Fibroblast of peridontal ligament (primary cell): Measurements from ENCODE around the gene FADS2.
A peak's percentile ranks its signal among the peaks of the same experiment; 100 is the strongest.

Experiments
- DNase-seq: peaks from one replicate; pipeline ENCODE4 v3.0.0-alpha.2; 2010; ENCODE audit errors: extremely low read depth

The FADS2 gene

GRCh38 chr11:61887839-61888494 is 59.9 kb downstream of the FADS2 start:
- DNase-seq: peak; percentile 85

- DNase-seq: no peak
These were observed 60.5 kb downstream of the FADS2 start for GRCh38 chr11:61888590-61888989.

GRCh38 chr11:61889831-61890230 is 61.7 kb downstream of the FADS2 start:
- no peak for DNase-seq

GRCh38 chr11:61890529-61891330 is 62.6 kb downstream of the FADS2 start:
- peak; percentile 55 for DNase-seq

GRCh38 chr11:61891331-61892084 is 63.4 kb downstream of the FADS2 start, which contains the start of gene FADS3:
Gene FADS3 (minus strand): TSS chr11:61891545. CDS start chr11:61891381, 164 bp downstream.
- DNase-seq: peak; percentile 59

GRCh38 chr11:61892085-61892370 is 63.9 kb downstream of the FADS2 start:
- no peak for DNase-seq

GRCh38 chr11:61893981-61894380 is 65.9 kb downstream of the FADS2 start:
- peak; percentile 97 for DNase-seq

- no peak for DNase-seq
These were observed 67.1 kb downstream of the FADS2 start for GRCh38 chr11:61895046-61895717.

- no peak for DNase-seq
These were observed 67.6 kb downstream of the FADS2 start for GRCh38 chr11:61895718-61896059.

- DNase-seq: no peak
These were observed 68.7 kb downstream of the FADS2 start for GRCh38 chr11:61896665-61897386.

GRCh38 chr11:61897387-61898246 is 69.5 kb downstream of the FADS2 start:
- DNase-seq: peak; percentile 56

- no peak for DNase-seq
These were observed 70.1 kb downstream of the FADS2 start for GRCh38 chr11:61898247-61898582.

GRCh38 chr11:61899146-61899841 is 71.2 kb downstream of the FADS2 start:
- DNase-seq: peak; percentile 55

- DNase-seq: no peak
These were observed 72.2 kb downstream of the FADS2 start for GRCh38 chr11:61900251-61900650.

GRCh38 chr11:61901397-61901796 is 73.3 kb downstream of the FADS2 start:
- no peak for DNase-seq

GRCh38 chr11:61902313-61902712 is 74.2 kb downstream of the FADS2 start:
- DNase-seq: no peak

- no peak for DNase-seq
These were observed 75.7 kb downstream of the FADS2 start for GRCh38 chr11:61903845-61904244.

- DNase-seq: no peak
These were observed 76.5 kb downstream of the FADS2 start for GRCh38 chr11:61904539-61905048.

GRCh38 chr11:61905067-61905696 is 77.1 kb downstream of the FADS2 start:
- DNase-seq: no peak
